GM12878 (cell line): ENCODE measurements around the gene MYLIP. TPM values are rescaled to one million over a fixed set of nuclear protein-coding genes. Genes with fewer than 3 reads are reported as not detected.

Source experiments
- ATAC-seq: fragments of 200-7000 bp; cut with Tn5 transposase; 3 replicates; pipeline ENCODE4 v1.9.1; 2020; ENCODE audit warnings: mild to moderate bottlenecking, moderate library complexity
- BruUV-seq: library from RNA; stranded (reverse); fragments of 400-500 nt; replicated peaks from 2 replicates; lab custom pipeline; 2021; lab: Mats Ljungman, UMichigan
- CTCF ChIA-PET: fragments of 300-600 bp; sonication (Branson Sonifier 250); formaldehyde crosslinking; extraction: SDS; loops from one replicate; lab custom pipeline; 2021; ENCODE audit warnings: inconsistent platforms; lab: Yijun Ruan, JAX
- POLR2A ChIA-PET: fragments of 350-600 bp; formaldehyde crosslinking; extraction: SDS; loops from one replicate; lab custom pipeline; 2021; ENCODE audit warnings: inconsistent platforms; lab: Charles Lee
- RAD21 ChIA-PET: fragments of 300-600 bp; sonication (Branson Sonifier 250); formaldehyde crosslinking; loops from one replicate; lab custom pipeline; 2023; ENCODE audit warnings: antibody characterized with exemption; ENCODE audit not compliant: unreplicated experiment; lab: Charles Lee
- SMC1A ChIA-PET: fragments of 300-600 bp; sonication (Branson Sonifier 250); formaldehyde crosslinking; loops from one replicate; lab custom pipeline; 2023; ENCODE audit not compliant: unreplicated experiment, uncharacterized antibody; lab: Charles Lee
- DNase-seq: peaks from one replicate; pipeline ENCODE4 v3.0.0-alpha.2; 2011; ENCODE audit warnings: low read depth, low spot score
- FAIRE-seq: peaks from 3 replicates; lab custom pipeline; 2011; peaks lifted over from hg19 to GRCh38; lab: Jason Lieb, UNC
- H2AFZ ChIP-seq: 2 replicates; pipeline ENCODE4 v1.6.0; 2011; ENCODE audit warnings: low read depth, low read length, control low read depth; ENCODE audit not compliant: control insufficient read depth
- H3K27ac ChIP-seq: 2 replicates; pipeline ENCODE4 v1.5.1; 2011; ENCODE audit warnings: control low read depth; ENCODE audit not compliant: control insufficient read depth, insufficient read depth
- H3K27me3 ChIP-seq, 2 experiments: replicated peaks in 1 of 2; 2 replicates each; pipeline versions ENCODE4 v1.6.0 to v1.6.1; 2011; ENCODE audit warnings: low read length in 1 of 2; ENCODE audit not compliant: control insufficient read depth in 2 of 2, insufficient read depth in 2 of 2
- H3K36me3 ChIP-seq, 2 experiments: 2 replicates each; pipeline ENCODE4 v1.5.1; 2011; ENCODE audit warnings: low read length in 1 of 2; ENCODE audit not compliant: control insufficient read depth in 2 of 2, insufficient read depth in 2 of 2
- H3K4me1 ChIP-seq: 2 replicates; pipeline ENCODE4 v1.6.1; 2011; ENCODE audit warnings: mild to moderate bottlenecking, low read length, moderate library complexity, mixed read lengths; ENCODE audit not compliant: control insufficient read depth, insufficient read depth
- H3K4me2 ChIP-seq: 2 replicates; pipeline ENCODE4 v1.6.0; 2011; ENCODE audit warnings: control low read depth; ENCODE audit not compliant: control insufficient read depth, insufficient read depth
- H3K4me3 ChIP-seq: fragments of 200-600 bp; sonication (generic); 2 replicates; pipeline ENCODE4 v1.5.1; 2016
- H3K79me2 ChIP-seq: 2 replicates; pipeline ENCODE4 v1.6.0; 2011; ENCODE audit warnings: low read length; ENCODE audit not compliant: control insufficient read depth, insufficient read depth
- H3K9ac ChIP-seq: 2 replicates; pipeline ENCODE4 v1.8.0; 2011; ENCODE audit warnings: low read length, control low read depth, mixed read lengths; ENCODE audit not compliant: control insufficient read depth, insufficient read depth
- H3K9me3 ChIP-seq: replicated peaks from 3 replicates; pipeline ENCODE4 v1.5.1; 2011; ENCODE audit warnings: mild to moderate bottlenecking, low read length; ENCODE audit not compliant: control insufficient read depth, insufficient read depth
- H4K20me1 ChIP-seq: 2 replicates; pipeline ENCODE4 v1.6.0; 2011; ENCODE audit not compliant: control insufficient read depth, insufficient read depth
- CBFB ChIP-seq: IDR thresholded peaks from 2 replicates; pipeline ENCODE4 v1.6.1; 2016; ENCODE audit warnings: antibody characterized with exemption, low read depth
- EP300 ChIP-seq, 2 experiments: fragments of 150-350 bp in 1 of 2; IDR thresholded peaks; 2 replicates each; pipeline ENCODE4 v1.6.1; 2011 to 2012; ENCODE audit warnings: low read depth in 2 of 2, low read length in 2 of 2, borderline replicate concordance in 1 of 2, improper control_type of control experiment in 1 of 2, inconsistent platforms in 1 of 2; ENCODE audit not compliant: control insufficient read depth in 1 of 2
- FOS ChIP-seq: IDR thresholded peaks from 3 replicates; pipeline ENCODE4 v1.6.1; 2011; ENCODE audit warnings: borderline replicate concordance; ENCODE audit not compliant: insufficient read length; ENCODE audit errors: extremely low read depth
- JUNB ChIP-seq: IDR thresholded peaks from 2 replicates; pipeline ENCODE4 v1.6.1; 2016; ENCODE audit warnings: antibody characterized with exemption, mild to moderate bottlenecking
- LARP7 ChIP-seq: fragments of 450-650 bp; IDR thresholded peaks from 2 replicates; pipeline ENCODE4 v1.6.1; 2017; ENCODE audit warnings: mild to moderate bottlenecking
- WGBS: methylation state at CpG from one replicate; pipeline ENCODE4 v1.1.6; 2016; ENCODE audit warnings: low lambda C conversion rate; ENCODE audit not compliant: insufficient replicate concordance, insufficient coverage; ENCODE audit errors: missing lambda C conversion rate; 5-methylcytosine and 5-hydroxymethylcytosine counted together
- in situ Hi-C: fragments of 300-500 bp; cut with MboI; formaldehyde crosslinking; loops from 9 replicates; pipeline ENCODE4 v1.14.3; 2018; ENCODE audit warnings: mixed read lengths
- intact Hi-C: fragments of 100-400 bp; cut with micrococcal nuclease; formaldehyde crosslinking; loops from one replicate; pipeline ENCODE4 v1.14.2; 2022; ENCODE audit not compliant: unreplicated experiment
- polyA plus RNA-seq, 11 experiments: library from polyadenylated mRNA; depleted of rRNA in 4 of 11; unstranded in 6 of 11; stranded (reverse) in 5 of 11; fragments of >200 nt; fragmentation: Nextera tagmentation in 4 of 11; fragmentation: Illumina TruSeq in 1 of 11; extraction: Ambion mirVana in 4 of 11; extraction: Trizol in 1 of 11; gene quantifications; 1 replicate in 1 of 11; 2 replicates in 10 of 11; pipeline versions ENCODE4 v1.2.1 to v1.2.3, GENCODE V29; 2011 to 2016; ENCODE audit warnings: inconsistent platforms in 2 of 11, missing spikeins in 2 of 11, low read depth in 1 of 11
- total RNA-seq, 4 experiments: library from RNA; depleted of rRNA in 3 of 4; stranded (reverse); fragments of >200 nt in 3 of 4; fragmentation: Illumina TruSeq in 1 of 4; extraction: Trizol in 1 of 4; gene quantifications; 2 replicates each; pipeline versions ENCODE4 v1.2.1 to v1.2.3, GENCODE V29; 2013 to 2021
- TF ChIP-seq, protein P1 (sequence below): IDR thresholded peaks from 2 replicates; pipeline ENCODE4 v1.6.1; 2011; ENCODE audit warnings: borderline replicate concordance, low read depth, mild to moderate bottlenecking, moderate library complexity, low read length; ENCODE audit not compliant: insufficient read depth, poor library complexity, severe bottlenecking
- TF ChIP-seq, protein P2 (sequence below): fragments of 450-650 bp; conservative IDR thresholded peaks from 2 replicates; pipeline ENCODE4 v1.6.1; 2017; ENCODE audit warnings: mild to moderate bottlenecking, moderate library complexity
- TF ChIP-seq, protein P3 (sequence below): IDR thresholded peaks from 2 replicates; pipeline ENCODE4 v1.6.1; 2011; ENCODE audit warnings: borderline replicate concordance, low read depth, mild to moderate bottlenecking, moderate library complexity, mixed read lengths, low read length; ENCODE audit not compliant: insufficient read depth; ENCODE audit errors: extremely low read length

MYLIP gene
- total and polyA plus RNA-seq, 10 of the 15 experiments (the other 5 are each of a cell fraction or from before 2014, with no cell fraction given) = 5.3 to 123 (median 12.5) TPM

DNA sequence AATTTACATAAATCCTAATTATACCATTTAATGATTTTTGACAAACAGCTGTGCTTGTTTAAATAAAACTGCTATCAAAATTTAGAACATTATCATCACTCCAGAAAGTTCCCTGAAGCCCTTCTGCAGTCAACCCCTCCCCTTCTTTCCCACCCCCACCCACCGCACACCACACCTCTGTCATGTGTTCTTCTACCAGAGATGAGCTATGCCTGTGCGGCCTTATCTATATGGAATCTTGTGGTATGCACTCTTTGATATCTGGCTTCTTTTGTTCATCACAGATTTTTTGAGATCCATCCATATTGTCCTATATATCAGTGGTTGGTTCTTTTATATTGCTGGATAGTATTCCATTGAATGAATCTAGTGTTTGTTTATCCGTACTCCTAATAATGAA, 7.2 kb downstream of the MYLIP start:
- no peak overlapping the region for H3K27ac ChIP-seq
- intact Hi-C loops = no loop called here
- RAD21 ChIA-PET = interaction anchor here (0.6 to 2.2 kb wide), 11 partner anchors 11 to 444 kb away, joined by 3 to 14 read pairs (median 5); no protein-coding TSS in a partner anchor

More for the DNA sequence above, 7.2 kb downstream of the MYLIP start:
- BruUV-seq = no TSS peak
- no peak for ATAC-seq
- H3K9ac ChIP-seq = no peak overlapping the region
- peaks cover 0 to 13% of the 10 kb centered on the region in 2 experiments for H3K36me3 ChIP-seq
- no peak for TF ChIP-seq EP300 (IDR thresholded peaks at IDR 0.05; ENCODE audit: borderline replicate concordance in 1 of 2, control insufficient read depth in 1 of 2, low read depth in 2 of 2, low read length in 2 of 2)
- TF ChIP-seq, protein P1, sequence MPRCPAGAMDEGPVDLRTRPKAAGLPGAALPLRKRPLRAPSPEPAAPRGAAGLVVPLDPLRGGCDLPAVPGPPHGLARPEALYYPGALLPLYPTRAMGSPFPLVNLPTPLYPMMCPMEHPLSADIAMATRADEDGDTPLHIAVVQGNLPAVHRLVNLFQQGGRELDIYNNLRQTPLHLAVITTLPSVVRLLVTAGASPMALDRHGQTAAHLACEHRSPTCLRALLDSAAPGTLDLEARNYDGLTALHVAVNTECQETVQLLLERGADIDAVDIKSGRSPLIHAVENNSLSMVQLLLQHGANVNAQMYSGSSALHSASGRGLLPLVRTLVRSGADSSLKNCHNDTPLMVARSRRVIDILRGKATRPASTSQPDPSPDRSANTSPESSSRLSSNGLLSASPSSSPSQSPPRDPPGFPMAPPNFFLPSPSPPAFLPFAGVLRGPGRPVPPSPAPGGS = no peak
- TF ChIP-seq, protein P2, sequence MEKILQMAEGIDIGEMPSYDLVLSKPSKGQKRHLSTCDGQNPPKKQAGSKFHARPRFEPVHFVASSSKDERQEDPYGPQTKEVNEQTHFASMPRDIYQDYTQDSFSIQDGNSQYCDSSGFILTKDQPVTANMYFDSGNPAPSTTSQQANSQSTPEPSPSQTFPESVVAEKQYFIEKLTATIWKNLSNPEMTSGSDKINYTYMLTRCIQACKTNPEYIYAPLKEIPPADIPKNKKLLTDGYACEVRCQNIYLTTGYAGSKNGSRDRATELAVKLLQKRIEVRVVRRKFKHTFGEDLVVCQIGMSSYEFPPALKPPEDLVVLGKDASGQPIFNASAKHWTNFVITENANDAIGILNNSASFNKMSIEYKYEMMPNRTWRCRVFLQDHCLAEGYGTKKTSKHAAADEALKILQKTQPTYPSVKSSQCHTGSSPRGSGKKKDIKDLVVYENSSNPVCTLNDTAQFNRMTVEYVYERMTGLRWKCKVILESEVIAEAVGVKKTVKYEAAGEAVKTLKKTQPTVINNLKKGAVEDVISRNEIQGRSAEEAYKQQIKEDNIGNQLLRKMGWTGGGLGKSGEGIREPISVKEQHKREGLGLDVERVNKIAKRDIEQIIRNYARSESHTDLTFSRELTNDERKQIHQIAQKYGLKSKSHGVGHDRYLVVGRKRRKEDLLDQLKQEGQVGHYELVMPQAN = no peak
- TF ChIP-seq FOS = no peak
- no peak for TF ChIP-seq JUNB
- TF ChIP-seq, protein P3, sequence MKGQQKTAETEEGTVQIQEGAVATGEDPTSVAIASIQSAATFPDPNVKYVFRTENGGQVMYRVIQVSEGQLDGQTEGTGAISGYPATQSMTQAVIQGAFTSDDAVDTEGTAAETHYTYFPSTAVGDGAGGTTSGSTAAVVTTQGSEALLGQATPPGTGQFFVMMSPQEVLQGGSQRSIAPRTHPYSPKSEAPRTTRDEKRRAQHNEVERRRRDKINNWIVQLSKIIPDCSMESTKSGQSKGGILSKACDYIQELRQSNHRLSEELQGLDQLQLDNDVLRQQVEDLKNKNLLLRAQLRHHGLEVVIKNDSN = no peak
- TF ChIP-seq CBFB = no peak
- no peak for TF ChIP-seq LARP7
- TF ChIP-seq, all 136 proteins: peak for 0
- Histone ChIP-seq H2AFZ (no peak overlapping the region), H4K20me1 (no peaks in the 10 kb centered on the region; the same call in 1 of the 2 replicates), H3K9me3 (no peaks in the 10 kb centered on the region), H3K4me2 (no peak overlapping the region), H3K4me3 (peak overlapping the region; percentile 47; the same call in 1 of the 2 replicates), H3K4me1 (peaks cover 6% of the 10 kb centered on the region; the same call in 1 of the 2 replicates), H3K27me3 (no peaks in the 10 kb centered on the region), H3K79me2 (peaks cover 88% of the 10 kb centered on the region)
- POLR2A ChIA-PET = interaction anchor here (0.9 to 2.0 kb wide), 4 partner anchors 33 to 477 kb away, joined by 3 to 4 read pairs (median 4); no protein-coding TSS in a partner anchor
- no peak for DNase-seq
- FAIRE-seq = no peak
- CTCF ChIA-PET = interaction anchor here (0.7 to 2.7 kb wide), 9 partner anchors 26 to 1447 kb away, joined by 3 to 21 read pairs (median 6); no protein-coding TSS in a partner anchor
- SMC1A ChIA-PET = interaction anchor here (0.6 to 6.7 kb wide), 21 partner anchors 10 to 512 kb away, joined by 3 to 42 read pairs (median 5); no protein-coding TSS in a partner anchor
- 72% methylated on average over 3 of the region's 3 CpGs for WGBS
- in situ Hi-C loops = no loop called here
